Body of pancreas (tissue), 4 donors: ENCODE data around the gene MKKS.

Source experiments
- CTCF ChIP-seq, 7 experiments: fragments of 450-650 bp in 4 of 7; fragments of 200-600 bp in 3 of 7; sonication (generic) in 3 of 7; IDR thresholded peaks; one replicate each; pipeline ENCODE4 v1.5.1; 2016 to 2019; ENCODE audit warnings: antibody characterized with exemption in 7 of 7
- POLR2A ChIP-seq, 3 donors: fragments of 450-650 bp; IDR thresholded peaks; one replicate each; pipeline ENCODE4 v1.6.1; 2016; ENCODE audit warnings: antibody characterized with exemption in 3 of 3, mild to moderate bottlenecking in 2 of 3

GRCh38 chr20:10449270-10449669 lies 15.2 kb upstream of the MKKS start:
- TF ChIP-seq POLR2A (IDR thresholded peaks at IDR 0.05) (no peak), CTCF (IDR thresholded peaks at IDR 0.05) (no peak)
